Hepatocyte (in vitro differentiated cells): Measurements from ENCODE around the gene SLAIN1.

Experiments used
- EZH2 ChIP-seq: fragments of 200-600 bp; sonication (generic); IDR thresholded peaks from 2 replicates; pipeline ENCODE4 v1.6.1; 2016; ENCODE audit warnings: antibody characterized with exemption, mild to moderate bottlenecking, borderline replicate concordance
- TF ChIP-seq, protein P1 (sequence below): fragments of 200-600 bp; sonication (generic); IDR thresholded peaks from 2 replicates; pipeline ENCODE4 v1.5.1; 2016; ENCODE audit warnings: antibody characterized with exemption, mild to moderate bottlenecking; ENCODE audit not compliant: poor library complexity

GRCh38 chr13:77760893-77761292, 63.4 kb downstream of the SLAIN1 start:
- TF ChIP-seq, protein P1, sequence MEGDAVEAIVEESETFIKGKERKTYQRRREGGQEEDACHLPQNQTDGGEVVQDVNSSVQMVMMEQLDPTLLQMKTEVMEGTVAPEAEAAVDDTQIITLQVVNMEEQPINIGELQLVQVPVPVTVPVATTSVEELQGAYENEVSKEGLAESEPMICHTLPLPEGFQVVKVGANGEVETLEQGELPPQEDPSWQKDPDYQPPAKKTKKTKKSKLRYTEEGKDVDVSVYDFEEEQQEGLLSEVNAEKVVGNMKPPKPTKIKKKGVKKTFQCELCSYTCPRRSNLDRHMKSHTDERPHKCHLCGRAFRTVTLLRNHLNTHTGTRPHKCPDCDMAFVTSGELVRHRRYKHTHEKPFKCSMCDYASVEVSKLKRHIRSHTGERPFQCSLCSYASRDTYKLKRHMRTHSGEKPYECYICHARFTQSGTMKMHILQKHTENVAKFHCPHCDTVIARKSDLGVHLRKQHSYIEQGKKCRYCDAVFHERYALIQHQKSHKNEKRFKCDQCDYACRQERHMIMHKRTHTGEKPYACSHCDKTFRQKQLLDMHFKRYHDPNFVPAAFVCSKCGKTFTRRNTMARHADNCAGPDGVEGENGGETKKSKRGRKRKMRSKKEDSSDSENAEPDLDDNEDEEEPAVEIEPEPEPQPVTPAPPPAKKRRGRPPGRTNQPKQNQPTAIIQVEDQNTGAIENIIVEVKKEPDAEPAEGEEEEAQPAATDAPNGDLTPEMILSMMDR: no peak
- no peak for TF ChIP-seq EZH2
